Skeletal muscle satellite cell (primary cell): ENCODE measurements around the gene KRTAP5-8.
"Not testable (repeated sequence)": the region's sequence is repeated elsewhere in the genome, so short reads cannot be mapped to it uniquely, and the experiment has no call there.

Source experiments
- H3K27me3 ChIP-seq: 2 replicates; pipeline ENCODE4 v1.7.0; 2013; ENCODE audit warnings: low read length; ENCODE audit not compliant: control insufficient read depth, insufficient read depth
- H3K36me3 ChIP-seq: 2 replicates; pipeline ENCODE4 v1.7.0; 2013; ENCODE audit warnings: mild to moderate bottlenecking, control low read depth, low read length; ENCODE audit not compliant: insufficient read depth
- H3K4me1 ChIP-seq: 2 replicates; pipeline ENCODE4 v1.7.0; 2013; ENCODE audit warnings: low read length; ENCODE audit not compliant: control insufficient read depth, insufficient read depth
- H3K4me2 ChIP-seq: 2 replicates; pipeline ENCODE4 v1.7.0; 2013; ENCODE audit warnings: mild to moderate bottlenecking, low read length
- H3K4me3 ChIP-seq: 2 replicates; pipeline ENCODE4 v1.7.0; 2013; ENCODE audit warnings: low read length
- H3K9ac ChIP-seq: 2 replicates; pipeline ENCODE4 v1.7.0; 2013; ENCODE audit warnings: mild to moderate bottlenecking, low read depth, low read length, moderate library complexity
- H3K9me3 ChIP-seq: replicated peaks from 2 replicates; pipeline ENCODE4 v1.7.0; 2013; ENCODE audit warnings: mild to moderate bottlenecking, control low read depth, low read length

KRTAP5-8 gene

GRCh38 chr11:71538666-71538990 lies 803 bp downstream of the KRTAP5-8 start:
- H3K9me3 ChIP-seq = no peaks in the 10 kb centered on the region
- H3K4me1 ChIP-seq = no peaks in the 10 kb centered on the region
- no peak overlapping the region for H3K9ac ChIP-seq
- no peaks in the 10 kb centered on the region for H3K27me3 ChIP-seq
- no peak overlapping the region for H3K4me2 ChIP-seq
- H3K4me3 ChIP-seq = no peak overlapping the region
- no peaks in the 10 kb centered on the region for H3K36me3 ChIP-seq

GRCh38 chr11:71539017-71539416 lies 1.2 kb downstream of the KRTAP5-8 start:
- H3K36me3 ChIP-seq = no peaks in the 10 kb centered on the region
- H3K27me3 ChIP-seq = no peaks in the 10 kb centered on the region
- H3K4me2 ChIP-seq = no peak overlapping the region
- H3K9ac ChIP-seq = no peak overlapping the region
- H3K4me1 ChIP-seq = no peaks in the 10 kb centered on the region
- no peaks in the 10 kb centered on the region for H3K9me3 ChIP-seq
- H3K4me3 ChIP-seq = no peak overlapping the region

GRCh38 chr11:71539971-71540370 lies 2.1 kb downstream of the KRTAP5-8 start:
- H3K27me3 ChIP-seq, H3K9ac ChIP-seq, H3K4me2 ChIP-seq, H3K9me3 ChIP-seq, H3K36me3 ChIP-seq, H3K4me1 ChIP-seq, H3K4me3 ChIP-seq: not testable (repeated sequence)

GRCh38 chr11:71540521-71541304 lies 2.9 kb downstream of the KRTAP5-8 start:
- not testable (repeated sequence) for H3K4me1 ChIP-seq, H3K36me3 ChIP-seq, H3K27me3 ChIP-seq, H3K9me3 ChIP-seq, H3K4me2 ChIP-seq, H3K4me3 ChIP-seq, H3K9ac ChIP-seq

- Histone ChIP-seq H3K4me3 (no peak overlapping the region), H3K27me3 (no peaks in the 10 kb centered on the region), H3K36me3 (no peaks in the 10 kb centered on the region), H3K4me1 (no peaks in the 10 kb centered on the region), H3K4me2 (no peak overlapping the region), H3K9ac (no peak overlapping the region), H3K9me3 (no peaks in the 10 kb centered on the region)
Measured at GRCh38 chr11:71542382-71542781, 4.6 kb downstream of the KRTAP5-8 start.

DNA sequence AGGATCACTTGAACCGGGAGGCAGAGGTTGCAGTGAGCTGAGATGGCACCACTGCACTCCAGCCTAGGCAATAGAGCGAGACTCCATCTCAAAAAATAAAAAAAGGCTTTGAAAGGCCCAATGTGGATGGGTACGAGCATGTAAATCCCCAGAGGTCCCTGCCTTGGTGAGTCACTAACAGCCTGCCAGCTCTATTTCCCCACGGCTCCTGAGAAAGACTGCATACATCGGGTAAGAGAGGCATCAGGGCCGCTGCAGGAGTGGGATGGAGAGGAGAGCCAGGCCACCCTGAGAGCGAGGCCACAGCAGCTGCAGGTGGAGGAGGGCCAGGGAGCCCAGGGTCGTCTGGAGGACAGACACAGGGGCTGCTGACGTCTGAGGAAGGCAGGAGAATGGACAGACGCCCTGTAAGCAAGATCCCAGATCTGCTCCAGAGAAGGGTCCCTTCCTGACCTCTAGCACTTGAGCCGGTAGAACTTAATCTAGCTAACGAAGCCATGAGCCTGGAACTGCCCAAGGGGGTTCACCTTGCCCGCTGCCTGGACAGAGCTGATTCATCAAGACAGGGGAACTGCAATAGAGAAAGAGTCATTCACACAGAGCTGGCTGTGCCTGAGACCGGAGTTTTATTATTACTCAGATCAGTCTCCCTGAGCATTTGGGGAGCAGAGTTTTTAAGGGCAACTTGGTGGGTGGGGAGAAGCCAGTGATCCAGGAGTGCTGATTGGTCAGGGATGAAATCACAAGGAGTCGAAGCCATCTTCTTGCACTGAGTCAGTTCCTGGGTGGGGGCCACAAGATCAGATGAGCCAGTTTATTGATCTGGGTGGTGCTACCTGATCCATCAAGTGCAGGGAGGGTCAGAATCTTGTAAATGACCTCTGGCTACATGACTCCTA lies 5.3 kb downstream of the KRTAP5-8 start:
- Histone ChIP-seq H3K9ac (no peak overlapping the region), H3K36me3 (no peaks in the 10 kb centered on the region), H3K4me3 (no peak overlapping the region), H3K4me2 (no peak overlapping the region), H3K4me1 (no peaks in the 10 kb centered on the region), H3K9me3 (no peaks in the 10 kb centered on the region), H3K27me3 (no peaks in the 10 kb centered on the region)

DNA sequence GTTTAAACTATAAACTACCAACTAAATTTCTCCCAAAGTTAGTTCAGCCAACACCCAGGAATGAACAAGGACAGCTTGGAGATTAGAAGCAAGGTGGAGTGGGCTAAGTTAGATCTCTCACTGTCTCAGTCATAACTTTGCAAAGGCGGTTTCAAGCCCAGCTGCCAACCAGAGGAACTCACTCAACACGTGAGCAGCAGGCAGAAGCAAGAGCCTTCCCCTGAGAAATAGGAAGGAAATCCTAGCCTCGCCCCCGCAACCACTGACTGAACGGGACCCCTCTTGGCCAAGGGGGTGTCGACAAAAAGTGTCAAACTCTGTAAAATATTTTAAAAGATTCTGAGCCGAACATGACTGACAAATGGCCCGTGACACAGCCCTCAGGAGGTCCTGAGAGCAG lies 6.0 kb downstream of the KRTAP5-8 start:
- no peak overlapping the region for H3K9ac ChIP-seq
- H3K4me2 ChIP-seq = no peak overlapping the region
- H3K27me3 ChIP-seq = peaks cover 3% of the 10 kb centered on the region
- no peaks in the 10 kb centered on the region for H3K36me3 ChIP-seq
- H3K9me3 ChIP-seq = no peaks in the 10 kb centered on the region
- H3K4me1 ChIP-seq = no peaks in the 10 kb centered on the region
- no peak overlapping the region for H3K4me3 ChIP-seq

- H3K27me3 ChIP-seq = peaks cover 11% of the 10 kb centered on the region
- H3K4me2 ChIP-seq = no peak overlapping the region
- H3K4me1 ChIP-seq = no peaks in the 10 kb centered on the region
- H3K9me3 ChIP-seq = no peaks in the 10 kb centered on the region
- no peak overlapping the region for H3K9ac ChIP-seq
- no peak overlapping the region for H3K4me3 ChIP-seq
- H3K36me3 ChIP-seq = no peaks in the 10 kb centered on the region
Measured at GRCh38 chr11:71544525-71545214, 6.8 kb downstream of the KRTAP5-8 start.

DNA sequence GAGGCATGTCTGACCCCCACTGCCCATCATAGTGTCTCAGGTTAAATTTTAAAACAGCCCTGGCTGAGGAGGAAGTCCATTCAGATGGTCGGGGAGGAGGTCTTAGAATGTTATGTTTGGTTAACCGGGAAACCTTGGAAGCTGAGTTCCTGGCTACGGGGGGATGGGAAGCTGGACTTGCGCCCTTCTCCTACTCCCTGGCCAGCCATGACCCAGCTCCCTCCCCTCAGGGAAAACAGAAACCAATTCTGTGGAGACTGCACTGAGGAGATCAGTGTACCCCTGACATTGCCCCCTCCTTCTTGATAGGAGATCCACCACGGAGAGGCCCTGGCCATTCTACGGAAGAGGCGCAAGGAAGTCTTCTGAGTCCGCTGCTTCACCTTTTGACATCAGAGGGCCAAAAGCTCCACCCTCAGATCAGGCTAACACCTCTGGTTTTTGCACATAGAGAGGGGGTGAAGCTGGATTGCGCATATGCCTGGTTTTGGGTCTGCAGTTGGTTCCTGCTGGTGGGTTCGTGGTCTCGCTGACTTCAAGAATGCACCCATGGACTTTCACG lies 7.7 kb downstream of the KRTAP5-8 start:
- no peaks in the 10 kb centered on the region for H3K4me1 ChIP-seq
- no peak overlapping the region for H3K4me2 ChIP-seq
- peaks cover 19% of the 10 kb centered on the region for H3K27me3 ChIP-seq
- no peaks in the 10 kb centered on the region for H3K36me3 ChIP-seq
- no peaks in the 10 kb centered on the region for H3K9me3 ChIP-seq
- H3K4me3 ChIP-seq = no peak overlapping the region
- no peak overlapping the region for H3K9ac ChIP-seq

DNA sequence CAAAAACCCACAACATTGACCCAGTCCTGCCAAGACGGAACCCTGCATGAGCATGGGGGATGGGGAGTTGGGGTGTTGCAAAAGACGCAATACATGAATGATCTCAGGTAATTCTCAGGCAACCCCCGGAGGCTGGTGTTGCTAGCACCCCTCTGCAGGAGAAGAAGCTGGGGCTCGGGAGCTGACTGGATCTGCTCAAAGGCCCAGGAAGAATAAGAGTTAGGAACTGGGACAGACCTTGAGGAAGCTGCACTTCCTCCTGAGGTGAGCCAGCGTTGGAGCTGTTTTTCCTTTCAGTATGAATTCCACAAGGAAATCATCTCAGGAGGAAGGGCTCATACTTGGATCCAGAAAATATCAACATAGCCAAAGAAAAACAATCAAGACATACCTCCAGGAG lies 10.3 kb downstream of the KRTAP5-8 start, which contains the start of gene KRTAP5-9:
KRTAP5-9 (plus strand) TSS at position 301 of the 400 bp plus-strand sequence. CDS start 238 bp downstream, outside the sequence.
- Histone ChIP-seq H3K4me1 (no peaks in the 10 kb centered on the region), H3K4me2 (no peak within 1 kb of the TSS), H3K27me3 (peaks cover 29% of the 10 kb centered on the region), H3K36me3 (no peaks in the 10 kb centered on the region), H3K9me3 (no peaks in the 10 kb centered on the region), H3K9ac (no peak within 1 kb of the TSS), H3K4me3 (no peak within 1 kb of the TSS)

DNA sequence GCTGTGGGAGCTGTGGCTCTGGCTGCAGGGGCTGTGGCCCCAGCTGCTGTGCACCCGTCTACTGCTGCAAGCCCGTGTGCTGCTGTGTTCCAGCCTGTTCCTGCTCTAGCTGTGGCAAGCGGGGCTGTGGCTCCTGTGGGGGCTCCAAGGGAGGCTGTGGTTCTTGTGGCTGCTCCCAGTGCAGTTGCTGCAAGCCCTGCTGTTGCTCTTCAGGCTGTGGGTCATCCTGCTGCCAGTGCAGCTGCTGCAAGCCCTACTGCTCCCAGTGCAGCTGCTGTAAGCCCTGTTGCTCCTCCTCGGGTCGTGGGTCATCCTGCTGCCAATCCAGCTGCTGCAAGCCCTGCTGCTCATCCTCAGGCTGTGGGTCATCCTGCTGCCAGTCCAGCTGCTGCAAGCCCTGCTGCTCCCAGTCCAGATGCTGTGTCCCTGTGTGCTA lies 10.9 kb downstream of the KRTAP5-8 start:
- H3K9ac ChIP-seq = no peak overlapping the region
- H3K27me3 ChIP-seq = peaks cover 29% of the 10 kb centered on the region
- H3K36me3 ChIP-seq = no peaks in the 10 kb centered on the region
- no peaks in the 10 kb centered on the region for H3K9me3 ChIP-seq
- no peak overlapping the region for H3K4me3 ChIP-seq
- no peaks in the 10 kb centered on the region for H3K4me1 ChIP-seq
- H3K4me2 ChIP-seq = no peak overlapping the region
